Astrocyte (in vitro differentiated cells and primary cell): ENCODE data around the gene RNF26.

Experiments used
- EZH2 ChIP-seq: IDR thresholded peaks from 2 replicates; pipeline ENCODE4 v1.6.1; 2012; ENCODE audit warnings: mild to moderate bottlenecking, low read length, inconsistent platforms; ENCODE audit not compliant: insufficient read depth
- TF ChIP-seq, protein P1 (sequence below): IDR thresholded peaks from 2 replicates; pipeline ENCODE4 v1.5.1; 2011; ENCODE audit warnings: low read depth, mild to moderate bottlenecking, inconsistent platforms, low read length, moderate library complexity; ENCODE audit not compliant: insufficient read depth

DNA sequence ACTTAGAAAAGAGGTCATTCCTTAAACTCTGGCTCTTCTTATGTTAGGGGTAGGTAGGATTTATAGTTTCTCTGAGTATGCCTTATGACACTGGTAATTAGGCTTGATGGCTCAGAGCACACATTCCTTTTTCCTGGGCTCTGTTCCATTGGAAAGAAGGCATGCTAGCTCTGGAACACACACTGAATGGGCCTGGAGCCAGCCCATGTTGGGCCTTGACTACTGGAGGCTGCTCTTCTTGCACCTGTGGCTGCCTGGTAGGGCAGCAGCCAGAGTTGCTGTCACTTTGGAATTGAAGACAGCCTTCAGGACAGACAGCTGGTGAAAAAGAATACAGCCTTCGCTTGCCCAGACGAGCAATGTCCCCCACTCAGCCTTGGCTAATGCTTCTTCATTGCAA is 35.6 kb upstream of the RNF26 start:
- TF ChIP-seq, protein P1, sequence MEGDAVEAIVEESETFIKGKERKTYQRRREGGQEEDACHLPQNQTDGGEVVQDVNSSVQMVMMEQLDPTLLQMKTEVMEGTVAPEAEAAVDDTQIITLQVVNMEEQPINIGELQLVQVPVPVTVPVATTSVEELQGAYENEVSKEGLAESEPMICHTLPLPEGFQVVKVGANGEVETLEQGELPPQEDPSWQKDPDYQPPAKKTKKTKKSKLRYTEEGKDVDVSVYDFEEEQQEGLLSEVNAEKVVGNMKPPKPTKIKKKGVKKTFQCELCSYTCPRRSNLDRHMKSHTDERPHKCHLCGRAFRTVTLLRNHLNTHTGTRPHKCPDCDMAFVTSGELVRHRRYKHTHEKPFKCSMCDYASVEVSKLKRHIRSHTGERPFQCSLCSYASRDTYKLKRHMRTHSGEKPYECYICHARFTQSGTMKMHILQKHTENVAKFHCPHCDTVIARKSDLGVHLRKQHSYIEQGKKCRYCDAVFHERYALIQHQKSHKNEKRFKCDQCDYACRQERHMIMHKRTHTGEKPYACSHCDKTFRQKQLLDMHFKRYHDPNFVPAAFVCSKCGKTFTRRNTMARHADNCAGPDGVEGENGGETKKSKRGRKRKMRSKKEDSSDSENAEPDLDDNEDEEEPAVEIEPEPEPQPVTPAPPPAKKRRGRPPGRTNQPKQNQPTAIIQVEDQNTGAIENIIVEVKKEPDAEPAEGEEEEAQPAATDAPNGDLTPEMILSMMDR = no peak
- TF ChIP-seq EZH2 = no peak
